GM12891 (cell line): ENCODE data around the gene ALDH7A1.

Experiments
- PAX5 ChIP-seq: IDR thresholded peaks from 2 replicates; pipeline ENCODE4 v1.6.1; 2011; ENCODE audit warnings: low read length, moderate library complexity, mild to moderate bottlenecking; ENCODE audit not compliant: insufficient read depth, severe bottlenecking
- POLR2A ChIP-seq: IDR thresholded peaks from 2 replicates; pipeline ENCODE4 v1.6.1; 2011; ENCODE audit warnings: low read depth, low read length, control low read depth
- POLR2AphosphoS5 ChIP-seq: IDR thresholded peaks from 2 replicates; pipeline ENCODE4 v1.6.1; 2011; ENCODE audit warnings: low read depth, low read length, control low read depth
- TAF1 ChIP-seq: IDR thresholded peaks from 2 replicates; pipeline ENCODE4 v1.6.1; 2011; ENCODE audit warnings: low read depth, low read length, control low read depth

DNA sequence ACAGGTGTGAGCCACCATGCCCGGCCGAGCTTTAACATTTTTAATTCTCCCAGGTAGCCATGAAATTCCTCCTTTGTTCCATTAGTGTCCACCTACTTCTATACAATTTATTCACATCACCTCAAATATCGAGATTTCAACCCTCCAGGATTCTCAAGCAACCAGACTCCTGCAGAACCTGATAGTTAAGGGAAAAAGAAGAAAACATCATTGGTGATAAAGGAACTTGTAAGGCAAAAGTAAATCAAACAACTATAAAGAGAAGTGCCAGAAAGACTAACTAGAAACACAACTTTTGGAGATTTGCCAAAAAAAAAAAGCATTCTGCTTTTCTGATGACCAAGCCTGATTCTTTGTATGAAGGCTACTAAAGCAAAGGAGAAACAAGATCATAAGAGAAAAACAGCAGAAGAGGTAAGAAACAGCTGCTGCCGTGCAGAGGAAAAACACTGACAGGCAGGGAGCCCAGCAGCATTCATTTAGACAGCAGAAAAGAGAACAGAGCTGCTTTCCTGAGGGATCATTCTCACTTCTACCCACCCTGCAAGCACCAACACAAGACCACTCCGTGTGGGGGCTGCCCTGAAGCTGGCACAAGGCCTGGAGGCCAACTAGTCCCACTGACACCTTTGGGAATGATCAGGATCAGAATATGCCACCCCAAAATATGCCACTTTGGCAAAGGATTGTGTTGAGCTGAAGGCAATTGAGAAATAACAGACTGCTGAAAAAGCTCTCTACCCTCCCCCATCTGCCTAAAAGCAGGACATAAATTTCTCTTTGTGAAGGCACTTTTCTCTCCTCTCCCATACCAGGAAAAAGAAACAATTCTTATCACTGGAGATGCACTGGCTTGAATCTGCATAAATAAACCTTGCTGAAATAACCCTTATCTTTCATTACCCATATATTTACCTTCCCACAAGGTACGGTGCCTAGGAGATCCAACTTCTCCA is 75.1 kb downstream of the ALDH7A1 start:
- TF ChIP-seq POLR2AphosphoS5 = no peak
- TF ChIP-seq POLR2A = no peak
- TF ChIP-seq PAX5 = no peak
- TF ChIP-seq TAF1 = no peak
